ENCODE results near the gene CBFA2T3.
"Not testable (repeated sequence)": the region's sequence is repeated elsewhere in the genome, so short reads cannot be mapped to it uniquely, and the experiment has no call there.

The CBFA2T3 gene

DNA sequence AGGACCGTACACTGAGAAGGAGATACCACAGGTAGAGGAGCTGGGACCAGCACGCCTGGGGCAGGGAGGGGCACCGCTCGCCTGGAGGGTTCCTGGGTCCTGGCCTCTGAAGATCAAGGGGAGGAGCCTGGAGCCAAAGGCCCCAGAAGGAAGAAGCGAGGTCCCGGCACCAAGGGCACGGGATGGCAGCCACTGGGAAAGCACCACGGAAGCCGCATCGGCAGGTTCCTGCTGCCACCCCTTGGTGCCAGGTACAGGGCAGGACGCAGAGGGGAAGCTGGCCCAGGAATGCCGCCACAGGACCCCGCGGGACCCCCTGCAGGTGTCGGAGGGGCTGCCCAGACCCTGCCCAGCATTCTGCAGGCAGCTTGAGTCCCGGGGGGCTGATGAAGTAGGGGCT lies 42.5 kb upstream of the CBFA2T3 start:
- TF ChIP-seq ZFHX2 (tag by site-specific recombination; conservative IDR thresholded peaks at IDR 0.05) (no peak), ZFP69B (tag by site-specific recombination; IDR thresholded peaks at IDR 0.05) (no peak), ZNF843 (tag by site-specific recombination; IDR thresholded peaks at IDR 0.05) (no peak)
- TF ChIP-seq, protein P1, sequence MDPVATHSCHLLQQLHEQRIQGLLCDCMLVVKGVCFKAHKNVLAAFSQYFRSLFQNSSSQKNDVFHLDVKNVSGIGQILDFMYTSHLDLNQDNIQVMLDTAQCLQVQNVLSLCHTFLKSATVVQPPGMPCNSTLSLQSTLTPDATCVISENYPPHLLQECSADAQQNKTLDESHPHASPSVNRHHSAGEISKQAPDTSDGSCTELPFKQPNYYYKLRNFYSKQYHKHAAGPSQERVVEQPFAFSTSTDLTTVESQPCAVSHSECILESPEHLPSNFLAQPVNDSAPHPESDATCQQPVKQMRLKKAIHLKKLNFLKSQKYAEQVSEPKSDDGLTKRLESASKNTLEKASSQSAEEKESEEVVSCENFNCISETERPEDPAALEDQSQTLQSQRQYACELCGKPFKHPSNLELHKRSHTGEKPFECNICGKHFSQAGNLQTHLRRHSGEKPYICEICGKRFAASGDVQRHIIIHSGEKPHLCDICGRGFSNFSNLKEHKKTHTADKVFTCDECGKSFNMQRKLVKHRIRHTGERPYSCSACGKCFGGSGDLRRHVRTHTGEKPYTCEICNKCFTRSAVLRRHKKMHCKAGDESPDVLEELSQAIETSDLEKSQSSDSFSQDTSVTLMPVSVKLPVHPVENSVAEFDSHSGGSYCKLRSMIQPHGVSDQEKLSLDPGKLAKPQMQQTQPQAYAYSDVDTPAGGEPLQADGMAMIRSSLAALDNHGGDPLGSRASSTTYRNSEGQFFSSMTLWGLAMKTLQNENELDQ (tag by site-specific recombination; IDR thresholded peaks at IDR 0.05; ENCODE audit: low read depth) = no peak
- ChIA-PET POLR2A (no interaction called here), CTCF (no interaction called here)
- H3K9me3 ChIP-seq (ENCODE audit: control insufficient read depth, insufficient read depth, low read depth, low read length) = no peaks in the 10 kb centered on the region
- no peak overlapping the region for H3K27ac ChIP-seq (ENCODE audit: extremely low read depth, low read depth, low read length)
- no peak overlapping the region for H3K4me3 ChIP-seq (ENCODE audit: low read depth, low read length)
- H3K36me3 ChIP-seq (ENCODE audit: control insufficient read depth in 2 of 2, insufficient read depth in 1 of 2, low read length in 2 of 2) = no peaks in the 10 kb centered on the region
- H3K4me1 ChIP-seq (ENCODE audit: control insufficient read depth, insufficient read depth, low read length) = no peaks in the 10 kb centered on the region

DNA sequence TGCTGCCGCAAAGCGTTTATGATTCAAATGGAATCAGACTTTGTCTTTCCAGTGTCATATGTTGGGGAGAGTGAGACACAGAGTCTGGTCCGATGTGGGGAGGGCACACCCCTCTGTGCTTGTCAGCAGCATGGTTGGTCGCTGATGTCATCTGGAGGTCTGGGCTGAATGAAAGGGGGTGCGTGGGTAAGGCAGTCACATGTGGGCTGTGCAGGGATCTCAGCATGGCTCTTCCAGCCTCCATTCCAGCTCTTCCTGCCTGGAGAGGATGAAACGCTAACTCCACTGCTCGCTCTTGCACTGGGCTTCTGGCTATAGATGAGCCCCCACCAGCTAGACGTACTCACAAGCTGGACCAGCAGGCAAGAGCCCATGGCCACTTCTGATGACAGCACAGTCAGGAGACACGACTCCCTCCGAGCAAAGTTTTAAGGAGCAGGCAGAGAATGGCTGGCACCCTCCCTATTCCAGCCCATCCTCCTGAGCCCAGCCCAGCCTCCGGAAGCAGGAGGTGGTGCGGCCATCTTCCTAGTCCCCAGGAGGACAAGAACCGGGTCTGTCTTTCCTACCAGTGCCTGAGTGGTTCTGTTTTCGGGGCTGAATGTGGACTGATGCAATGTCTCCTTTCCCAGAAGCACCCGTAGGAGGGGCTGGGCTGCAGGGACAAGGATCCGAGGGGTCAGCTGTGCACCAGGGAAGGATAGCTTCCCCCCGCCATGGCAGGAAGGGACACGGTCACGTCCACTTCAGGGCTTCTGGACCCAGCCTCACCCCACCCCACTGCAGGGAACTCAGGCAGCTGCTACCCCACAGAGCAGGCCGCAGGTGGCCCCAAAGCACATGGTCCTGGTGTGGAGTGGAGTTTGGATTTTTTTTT lies 41.5 kb upstream of the CBFA2T3 start:
- H3K36me3 ChIP-seq (ENCODE audit: control insufficient read depth in 2 of 2, insufficient read depth in 1 of 2, low read length in 2 of 2) = no peaks in the 10 kb centered on the region
- ChIA-PET CTCF (no interaction called here), POLR2A (interaction anchor here (0.6 kb wide), 2 partner anchors 113 to 146 kb away, joined by 3 to 4 read pairs; no protein-coding TSS in a partner anchor)
- no peak overlapping the region for H3K27ac ChIP-seq (ENCODE audit: extremely low read depth, low read depth, low read length)
- H3K4me3 ChIP-seq (ENCODE audit: low read depth, low read length) = no peak overlapping the region
- no peaks in the 10 kb centered on the region for H3K9me3 ChIP-seq (ENCODE audit: control insufficient read depth, insufficient read depth, low read depth, low read length)
- TF ChIP-seq ZIC2 (tag by site-specific recombination; IDR thresholded peaks at IDR 0.05) (peak; percentile 57), EGR2 (tag by site-specific recombination; IDR thresholded peaks at IDR 0.05; ENCODE audit: low read depth) (0 out of 2 replicates have a peak, but pooled peaks have one; percentile 41), GLIS1 (tag by site-specific recombination; IDR thresholded peaks at IDR 0.05) (peak; percentile 66), ZFHX2 (tag by site-specific recombination; conservative IDR thresholded peaks at IDR 0.05) (peak; percentile 78), ZNF747 (tag by site-specific recombination; IDR thresholded peaks at IDR 0.05) (no peak), ZNF341 (tag by site-specific recombination; IDR thresholded peaks at IDR 0.05; ENCODE audit: low read depth) (peak; percentile 7; the same call in 1 of the 2 replicates), ZEB2 (tag by site-specific recombination; IDR thresholded peaks at IDR 0.05) (no peak), ZNF664 (tag by site-specific recombination; IDR thresholded peaks at IDR 0.05) (no peak), ZNF776 (tag by site-specific recombination; IDR thresholded peaks at IDR 0.05; ENCODE audit: borderline replicate concordance) (no peak)
- TF ChIP-seq, protein P2, sequence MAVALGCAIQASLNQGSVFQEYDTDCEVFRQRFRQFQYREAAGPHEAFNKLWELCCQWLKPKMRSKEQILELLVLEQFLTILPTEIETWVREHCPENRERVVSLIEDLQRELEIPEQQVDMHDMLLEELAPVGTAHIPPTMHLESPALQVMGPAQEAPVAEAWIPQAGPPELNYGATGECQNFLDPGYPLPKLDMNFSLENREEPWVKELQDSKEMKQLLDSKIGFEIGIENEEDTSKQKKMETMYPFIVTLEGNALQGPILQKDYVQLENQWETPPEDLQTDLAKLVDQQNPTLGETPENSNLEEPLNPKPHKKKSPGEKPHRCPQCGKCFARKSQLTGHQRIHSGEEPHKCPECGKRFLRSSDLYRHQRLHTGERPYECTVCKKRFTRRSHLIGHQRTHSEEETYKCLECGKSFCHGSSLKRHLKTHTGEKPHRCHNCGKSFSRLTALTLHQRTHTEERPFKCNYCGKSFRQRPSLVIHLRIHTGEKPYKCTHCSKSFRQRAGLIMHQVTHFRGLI (tag by site-specific recombination; IDR thresholded peaks at IDR 0.05) = 0 out of 2 replicates have a peak, but pooled peaks have one; percentile 24
- H3K4me1 ChIP-seq (ENCODE audit: control insufficient read depth, insufficient read depth, low read length) = no peaks in the 10 kb centered on the region

DNA sequence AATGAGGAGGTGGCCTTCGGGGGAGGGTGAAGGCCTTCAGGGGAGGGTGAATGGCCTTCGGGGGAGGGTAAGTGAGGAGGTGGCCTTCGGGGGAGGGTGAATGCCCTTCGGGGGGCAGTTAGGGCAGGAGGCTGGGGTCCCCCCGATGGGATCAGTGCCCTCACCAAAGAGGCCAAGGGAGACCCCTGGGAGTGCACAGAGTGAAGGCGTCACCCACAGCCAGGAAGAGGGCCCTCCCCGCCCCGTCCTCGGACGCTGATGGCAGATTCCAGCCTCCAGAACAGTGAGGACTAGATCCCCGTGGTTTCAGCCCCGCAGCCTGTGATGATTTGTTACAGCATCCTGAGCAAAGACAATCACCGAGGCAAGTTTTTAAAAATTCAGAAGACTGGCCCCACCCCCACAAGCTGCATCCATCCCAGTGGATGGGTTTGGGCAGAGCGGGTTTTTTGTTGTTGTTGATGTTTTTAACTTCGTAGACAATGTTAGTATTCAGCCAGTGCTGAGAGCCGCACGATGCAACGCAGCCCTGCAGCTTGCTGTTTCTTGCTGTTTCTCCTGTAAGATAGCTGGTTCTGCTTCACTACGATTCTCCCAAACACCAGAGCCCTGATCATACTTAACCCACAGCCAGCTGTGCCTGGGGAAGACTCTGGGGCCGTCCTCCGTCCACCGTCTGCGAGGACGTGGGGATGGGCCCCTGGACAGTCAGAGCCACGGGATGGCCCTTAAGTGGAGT lies 40.7 kb upstream of the CBFA2T3 start:
- Histone ChIP-seq H3K4me3 (ENCODE audit: low read depth, low read length) (no peak overlapping the region), H3K4me1 (ENCODE audit: control insufficient read depth, insufficient read depth, low read length) (no peaks in the 10 kb centered on the region), H3K36me3 (ENCODE audit: control insufficient read depth in 2 of 2, insufficient read depth in 1 of 2, low read length in 2 of 2) (no peaks in the 10 kb centered on the region), H3K9me3 (ENCODE audit: control insufficient read depth, insufficient read depth, low read depth, low read length) (no peaks in the 10 kb centered on the region), H3K27ac (ENCODE audit: extremely low read depth, low read depth, low read length) (no peak overlapping the region)
- TF ChIP-seq ZNF514 (tag by site-specific recombination; IDR thresholded peaks at IDR 0.05) (no peak), KLF10 (tag by site-specific recombination; IDR thresholded peaks at IDR 0.05) (no peak), ZFP41 (tag by site-specific recombination; IDR thresholded peaks at IDR 0.05; ENCODE audit: borderline replicate concordance) (no peak)
- CTCF ChIA-PET = no interaction called here
- POLR2A ChIA-PET = interaction anchor here (0.6 kb wide), 1 partner anchor 147 kb away, joined by 3 read pairs; no protein-coding TSS in a partner anchor

DNA sequence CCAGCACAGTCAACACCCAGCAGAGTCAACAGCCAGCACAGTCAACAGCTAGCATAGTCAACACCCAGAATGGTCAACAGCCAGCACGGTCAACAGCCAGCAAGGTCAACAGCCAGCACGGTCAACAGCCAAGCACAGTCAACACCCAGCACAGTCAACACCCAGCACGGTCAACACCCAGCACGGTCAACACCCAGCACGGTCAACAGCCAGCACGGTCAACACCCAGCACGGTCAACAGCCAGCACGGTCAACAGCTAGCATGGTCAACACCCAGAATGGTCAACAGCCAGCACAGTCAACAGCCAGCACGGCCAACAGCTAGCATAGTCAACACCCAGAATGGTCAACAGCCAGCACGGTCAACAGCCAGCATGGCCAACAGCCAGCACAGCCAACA lies 39.6 kb upstream of the CBFA2T3 start:
- CTCF ChIA-PET = interaction anchor here (0.6 kb wide), 1 partner anchor 276 kb away, joined by 4 read pairs; no protein-coding TSS in a partner anchor
- H3K9me3 ChIP-seq (ENCODE audit: control insufficient read depth, insufficient read depth, low read depth, low read length); H3K4me3 ChIP-seq (ENCODE audit: low read depth, low read length); POLR2A ChIA-PET; H3K27ac ChIP-seq (ENCODE audit: extremely low read depth, low read depth, low read length); H3K36me3 ChIP-seq (ENCODE audit: control insufficient read depth in 2 of 2, insufficient read depth in 1 of 2, low read length in 2 of 2); H3K4me1 ChIP-seq (ENCODE audit: control insufficient read depth, insufficient read depth, low read length): not testable (repeated sequence)

Measured in HEK293 (cell line).